ENCODE measurements around the gene RDH14. TPM values are rescaled to one million over a fixed set of nuclear protein-coding genes. Genes with fewer than 3 reads are reported as not detected.

RDH14 gene, protein sequence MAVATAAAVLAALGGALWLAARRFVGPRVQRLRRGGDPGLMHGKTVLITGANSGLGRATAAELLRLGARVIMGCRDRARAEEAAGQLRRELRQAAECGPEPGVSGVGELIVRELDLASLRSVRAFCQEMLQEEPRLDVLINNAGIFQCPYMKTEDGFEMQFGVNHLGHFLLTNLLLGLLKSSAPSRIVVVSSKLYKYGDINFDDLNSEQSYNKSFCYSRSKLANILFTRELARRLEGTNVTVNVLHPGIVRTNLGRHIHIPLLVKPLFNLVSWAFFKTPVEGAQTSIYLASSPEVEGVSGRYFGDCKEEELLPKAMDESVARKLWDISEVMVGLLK
- total RNA-seq: 17.5 and 18.3 TPM in 2 replicates

DNA sequence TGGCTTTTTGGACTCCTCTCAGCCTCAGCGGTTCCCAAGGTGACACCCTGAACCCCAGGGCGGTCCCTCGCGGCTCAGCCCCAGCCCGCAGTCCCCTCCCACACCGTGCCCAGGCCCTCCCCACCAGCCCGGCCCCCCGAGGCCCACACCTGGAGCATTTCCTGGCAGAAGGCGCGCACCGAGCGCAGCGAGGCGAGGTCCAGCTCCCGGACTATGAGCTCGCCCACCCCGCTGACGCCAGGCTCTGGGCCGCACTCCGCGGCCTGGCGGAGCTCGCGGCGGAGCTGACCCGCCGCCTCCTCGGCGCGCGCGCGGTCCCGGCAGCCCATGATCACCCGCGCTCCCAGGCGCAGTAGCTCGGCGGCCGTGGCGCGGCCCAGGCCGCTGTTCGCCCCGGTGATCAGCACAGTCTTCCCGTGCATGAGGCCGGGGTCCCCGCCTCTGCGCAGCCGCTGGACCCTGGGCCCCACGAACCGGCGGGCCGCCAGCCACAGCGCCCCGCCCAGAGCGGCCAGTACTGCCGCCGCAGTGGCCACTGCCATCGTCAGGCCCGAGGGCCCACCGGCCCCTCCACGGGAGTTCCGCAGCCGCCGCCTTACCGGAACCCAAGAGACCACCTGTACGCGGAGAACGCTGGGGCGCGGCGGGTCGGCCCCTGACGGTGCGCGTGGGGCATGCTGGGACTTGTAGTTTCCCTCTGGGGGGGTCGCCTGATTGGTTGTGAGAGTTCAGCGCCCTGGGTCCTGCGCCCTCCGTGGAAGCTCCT is at the start of gene RDH14:
RDH14 (minus strand) TSS at position 623 of the 766 bp plus-strand sequence; CDS start at position 542, 81 bp downstream.

DNA sequence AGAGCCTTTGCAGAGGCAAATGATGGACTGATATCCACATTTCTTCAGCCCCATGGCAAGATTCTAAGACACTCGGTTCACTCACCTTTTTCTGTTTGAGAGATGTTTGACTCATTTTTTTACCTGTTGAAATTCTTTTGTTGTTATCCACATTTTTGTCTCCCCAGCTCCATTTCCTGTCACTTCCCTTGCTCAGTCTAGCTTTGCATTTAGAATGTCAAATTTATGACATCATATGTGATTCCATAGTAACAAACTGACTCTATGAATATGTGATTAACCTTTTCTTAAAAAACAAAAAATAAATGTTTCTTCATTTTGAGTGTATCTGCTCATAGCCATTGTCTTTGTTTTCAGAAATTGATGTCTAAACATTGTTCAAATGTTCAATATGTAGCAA is 28.9 kb upstream of the RDH14 start, which contains the start of gene NT5C1B:
NT5C1B (minus strand) TSS at position 216 of the 400 bp plus-strand sequence; CDS start at position 115, 101 bp downstream.

Other genes with a start within 250 kb of the RDH14 start
- gene NT5C1B, start 28.9 kb upstream of the RDH14 start, total RNA-seq: not detected in 2 replicates

All from bronchus fibroblast of lung (primary cell).